GM12864 (cell line): ENCODE data around the gene DCUN1D2.

Experiments
- DNase-seq: peaks from one replicate; pipeline ENCODE4 v3.0.0-alpha.2; 2011; ENCODE audit warnings: low read depth
- H3K4me3 ChIP-seq: 2 replicates; pipeline ENCODE4 v1.5.1; 2011; ENCODE audit warnings: mild to moderate bottlenecking, low read depth, low read length, control low read depth
- TF ChIP-seq, protein P1 (sequence below): IDR thresholded peaks from 2 replicates; pipeline ENCODE4 v1.5.1; 2011; ENCODE audit warnings: low read depth, mild to moderate bottlenecking, moderate library complexity, low read length, control low read depth, inconsistent platforms; ENCODE audit errors: missing control alignments

The DCUN1D2 gene

DNA sequence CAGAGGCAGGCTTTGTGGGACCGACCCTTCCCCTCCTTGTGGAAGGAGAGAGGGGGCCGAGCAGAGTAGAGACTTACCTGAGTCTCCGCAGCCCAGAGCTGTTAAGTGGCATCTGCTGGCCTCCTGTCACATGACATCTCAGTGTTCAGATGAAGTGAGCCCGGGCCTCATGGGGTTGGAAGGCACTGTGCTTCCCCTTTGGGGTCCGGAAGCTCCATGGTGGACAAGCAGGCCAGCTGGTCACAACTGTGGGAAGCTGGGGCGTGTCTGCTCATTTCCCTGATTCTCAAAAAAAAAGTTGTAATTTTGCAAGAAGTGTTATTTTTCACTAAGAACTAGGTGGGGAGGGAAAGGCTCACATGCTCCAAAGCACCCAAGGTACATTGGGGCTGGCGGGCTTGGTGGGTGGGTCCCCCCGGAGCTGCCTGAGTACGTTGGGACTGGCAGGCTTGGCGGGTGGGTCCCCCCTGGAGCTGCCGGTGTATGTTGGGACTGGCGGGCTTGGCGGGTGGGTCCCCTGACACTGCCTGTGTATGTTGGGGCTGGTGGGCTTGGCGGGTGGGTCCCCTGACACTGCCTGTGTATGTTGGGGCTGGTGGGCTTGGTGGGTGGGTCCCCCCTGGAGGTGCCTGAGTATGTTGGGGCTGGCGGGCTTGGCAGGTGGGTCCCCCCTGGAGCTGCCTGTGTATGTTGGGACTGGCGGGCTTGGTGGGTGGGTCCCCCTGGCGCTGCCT is 18.2 kb upstream of the DCUN1D2 start:
- no peak overlapping the region for H3K4me3 ChIP-seq
- no peak for DNase-seq
- TF ChIP-seq, protein P1, sequence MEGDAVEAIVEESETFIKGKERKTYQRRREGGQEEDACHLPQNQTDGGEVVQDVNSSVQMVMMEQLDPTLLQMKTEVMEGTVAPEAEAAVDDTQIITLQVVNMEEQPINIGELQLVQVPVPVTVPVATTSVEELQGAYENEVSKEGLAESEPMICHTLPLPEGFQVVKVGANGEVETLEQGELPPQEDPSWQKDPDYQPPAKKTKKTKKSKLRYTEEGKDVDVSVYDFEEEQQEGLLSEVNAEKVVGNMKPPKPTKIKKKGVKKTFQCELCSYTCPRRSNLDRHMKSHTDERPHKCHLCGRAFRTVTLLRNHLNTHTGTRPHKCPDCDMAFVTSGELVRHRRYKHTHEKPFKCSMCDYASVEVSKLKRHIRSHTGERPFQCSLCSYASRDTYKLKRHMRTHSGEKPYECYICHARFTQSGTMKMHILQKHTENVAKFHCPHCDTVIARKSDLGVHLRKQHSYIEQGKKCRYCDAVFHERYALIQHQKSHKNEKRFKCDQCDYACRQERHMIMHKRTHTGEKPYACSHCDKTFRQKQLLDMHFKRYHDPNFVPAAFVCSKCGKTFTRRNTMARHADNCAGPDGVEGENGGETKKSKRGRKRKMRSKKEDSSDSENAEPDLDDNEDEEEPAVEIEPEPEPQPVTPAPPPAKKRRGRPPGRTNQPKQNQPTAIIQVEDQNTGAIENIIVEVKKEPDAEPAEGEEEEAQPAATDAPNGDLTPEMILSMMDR: no peak

DNA sequence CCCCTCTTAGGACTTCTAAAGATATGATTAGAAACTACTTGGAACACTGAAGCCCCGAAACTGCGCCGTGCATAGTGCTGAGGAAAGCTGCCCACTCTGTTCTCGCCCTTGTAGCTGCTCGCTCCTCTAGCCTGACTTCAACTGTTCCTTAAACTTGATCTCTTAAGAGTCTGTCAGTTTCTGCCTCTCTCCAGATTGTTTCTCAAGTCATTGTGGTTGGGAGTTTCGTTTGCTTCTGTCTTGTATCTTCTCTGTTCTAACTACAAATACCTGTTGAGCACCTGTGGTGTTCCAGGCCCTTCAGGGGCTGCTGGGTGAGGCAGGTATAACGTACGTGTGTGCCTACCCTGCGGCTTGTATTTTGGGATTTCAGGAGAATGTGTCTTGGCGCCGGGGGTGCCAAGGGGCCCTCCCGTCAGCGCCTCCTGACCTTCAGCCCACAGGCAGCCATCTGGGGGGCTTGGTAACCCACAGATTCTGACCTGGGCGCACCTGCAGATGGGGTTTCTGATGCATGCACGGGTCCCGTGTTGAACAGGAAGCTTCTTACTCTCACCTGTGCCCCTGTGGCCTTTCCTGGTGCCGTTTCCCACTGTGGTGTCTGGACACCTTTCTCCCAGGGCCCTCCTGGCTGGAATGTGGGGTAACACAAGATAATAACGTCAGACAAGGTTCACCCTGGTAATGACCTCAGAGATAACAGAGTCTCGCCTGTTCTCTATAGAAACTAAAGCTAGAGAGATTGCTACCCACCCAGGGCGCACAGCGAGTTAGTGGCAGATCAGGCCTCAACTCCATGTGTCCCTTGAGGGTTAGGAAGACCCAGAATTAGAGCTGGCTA is 17.2 kb upstream of the DCUN1D2 start:
- DNase-seq: no peak
- H3K4me3 ChIP-seq: no peak overlapping the region
- TF ChIP-seq, protein P1: no peak

DNA sequence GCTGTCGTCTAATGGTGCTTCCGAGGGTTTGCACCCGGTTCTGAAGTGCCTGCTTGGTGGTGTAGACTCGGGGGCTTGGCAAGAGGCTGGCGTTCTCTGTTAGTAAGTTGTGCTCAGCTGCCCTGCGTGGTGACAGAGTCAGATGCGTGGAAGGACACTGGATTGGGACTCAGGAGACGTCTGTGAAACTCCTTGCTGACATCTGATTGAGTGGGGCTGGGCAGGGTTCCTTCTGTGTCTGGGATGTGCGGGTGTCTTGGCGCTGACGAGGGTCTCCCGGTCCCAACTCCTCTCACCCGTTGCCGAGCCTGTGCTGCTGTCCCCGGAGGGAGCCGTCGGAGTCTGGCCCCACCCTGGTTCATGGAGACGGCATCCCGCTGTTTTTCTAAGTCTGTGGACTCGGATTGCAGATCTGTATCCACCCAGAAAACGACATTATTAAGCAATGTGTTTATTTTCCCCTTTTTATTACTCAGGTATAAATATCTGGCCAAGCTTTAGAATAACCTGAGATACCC is 16.4 kb upstream of the DCUN1D2 start:
- H3K4me3 ChIP-seq: no peak overlapping the region
- no peak for DNase-seq
- TF ChIP-seq, protein P1: no peak

DNA sequence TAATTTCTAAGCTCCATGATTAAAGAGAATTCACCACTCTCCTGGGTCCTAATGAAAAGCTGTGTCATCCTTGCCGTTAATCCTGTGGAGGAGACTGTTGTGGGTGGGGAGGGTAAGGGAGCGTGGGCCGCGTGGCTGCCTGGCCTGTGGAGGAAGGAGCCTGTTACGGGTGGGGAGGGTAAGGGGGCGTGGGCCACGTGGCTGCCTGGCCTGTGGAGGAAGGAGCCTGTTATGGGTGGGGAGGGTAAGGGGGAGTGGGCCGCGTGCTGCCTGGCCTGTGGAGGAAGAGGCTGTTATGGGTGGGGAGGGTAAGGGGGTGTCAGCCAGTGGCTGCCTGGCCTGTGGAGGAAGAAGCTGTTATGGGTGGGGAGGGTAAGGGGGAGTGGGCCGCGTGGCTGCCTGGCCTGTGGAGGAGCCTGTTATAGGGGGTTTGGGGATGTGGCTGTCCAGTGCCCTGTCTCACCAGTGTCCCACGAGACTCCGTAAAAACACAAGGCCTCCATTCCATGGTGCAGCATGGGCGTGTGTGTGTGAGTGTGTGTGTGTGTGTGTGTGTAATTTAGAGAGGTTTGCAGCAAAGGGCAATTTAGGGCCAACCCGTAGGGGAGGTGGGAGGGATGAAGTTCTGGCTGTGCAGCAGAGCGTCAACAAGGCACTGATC is 15.6 kb upstream of the DCUN1D2 start:
- DNase-seq: no peak
- TF ChIP-seq, protein P1: no peak
- no peak overlapping the region for H3K4me3 ChIP-seq

DNA sequence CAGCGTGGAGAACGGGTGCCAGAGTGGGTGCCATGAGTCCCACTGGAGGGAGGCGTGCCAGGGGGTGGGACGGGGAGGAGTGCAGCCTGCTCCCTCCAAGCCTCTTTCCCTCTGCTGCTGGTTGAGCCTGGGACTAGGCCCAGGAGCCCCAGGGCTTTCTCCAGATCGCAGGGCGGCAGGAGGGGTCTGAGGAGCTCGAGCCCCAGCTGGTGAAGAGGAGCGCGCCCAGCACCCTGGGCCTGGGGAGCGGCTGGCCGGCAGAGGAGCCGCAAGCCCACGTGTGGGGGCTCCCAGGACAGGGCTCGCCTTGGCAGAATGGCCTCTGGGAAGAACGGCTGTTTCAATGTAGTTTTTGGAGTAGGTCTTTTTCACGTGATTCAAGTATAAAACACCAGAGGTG is 12.2 kb upstream of the DCUN1D2 start:
- TF ChIP-seq, protein P1: no peak
- DNase-seq: no peak
- H3K4me3 ChIP-seq: no peak overlapping the region

DNA sequence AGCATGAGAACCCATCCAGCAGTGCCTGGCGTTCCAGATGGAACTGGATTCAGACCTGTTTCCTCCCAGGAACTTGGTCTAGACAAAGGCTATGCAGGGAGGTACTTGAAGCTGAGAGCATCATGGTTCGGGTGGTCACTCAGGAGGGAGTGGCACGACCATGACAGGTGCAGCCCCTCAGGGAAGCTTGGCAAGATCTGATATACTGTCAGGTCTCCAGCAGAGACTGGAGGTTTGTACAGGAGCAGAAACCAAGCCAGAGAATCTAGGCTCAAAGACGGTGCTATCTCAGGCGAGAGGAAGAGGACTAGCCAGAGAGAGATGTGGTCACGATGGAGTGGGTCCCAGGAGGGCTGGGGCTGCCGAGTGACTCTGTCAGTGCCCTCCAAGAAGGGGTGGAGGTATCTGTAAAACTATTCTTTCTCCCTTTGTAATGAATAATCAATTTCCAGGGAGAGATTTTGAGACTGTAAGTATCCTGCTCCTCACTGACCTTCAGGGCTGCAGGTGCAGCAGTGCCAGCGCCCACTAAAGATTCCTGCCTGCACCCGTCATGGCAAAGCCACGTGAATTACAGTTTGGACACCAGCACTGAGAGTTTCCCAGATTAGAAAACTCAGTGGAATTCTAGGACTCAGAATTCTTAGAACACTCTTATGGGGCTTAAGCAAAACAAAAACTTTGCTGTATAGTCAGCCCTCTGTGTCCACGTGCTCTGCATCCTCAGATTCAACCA is 10.2 kb upstream of the DCUN1D2 start:
- no peak for DNase-seq
- TF ChIP-seq, protein P1: no peak
- H3K4me3 ChIP-seq: no peak overlapping the region
